Adipose tissue (tissue), 3 donors: ENCODE measurements around the gene MECR. TPM values are rescaled to one million over a fixed set of nuclear protein-coding genes. Genes with fewer than 3 reads are reported as not detected.
"Not testable (repeated sequence)": the region's sequence is repeated elsewhere in the genome, so short reads cannot be mapped to it uniquely, and the experiment has no call there.

Experiments
- H3K27ac ChIP-seq: one replicate; pipeline ENCODE4 v1.5.1; 2013; ENCODE audit warnings: low read depth, low read length
- WGBS, 3 donors: extraction: QIAGEN DNeasy Blood & Tissue Kit; methylation state at CpG; one replicate each; pipeline ENCODE4 v1.1.7; 2013; 5-methylcytosine and 5-hydroxymethylcytosine counted together
- polyA plus RNA-seq, 3 donors: library from polyadenylated mRNA; stranded (reverse); fragments of 200-250 nt; gene quantifications; one replicate each; pipeline ENCODE4 v1.2.3, GENCODE V29; 2013
- donor health status: healthy with polysubstance abuse.
- donor health status: Bipolar disorder and iron deficiency.
- donor health status: healthy.

Gene MECR
- polyA plus RNA-seq, 3 donors: 20.1 to 56.7 (median 32.3) TPM

DNA sequence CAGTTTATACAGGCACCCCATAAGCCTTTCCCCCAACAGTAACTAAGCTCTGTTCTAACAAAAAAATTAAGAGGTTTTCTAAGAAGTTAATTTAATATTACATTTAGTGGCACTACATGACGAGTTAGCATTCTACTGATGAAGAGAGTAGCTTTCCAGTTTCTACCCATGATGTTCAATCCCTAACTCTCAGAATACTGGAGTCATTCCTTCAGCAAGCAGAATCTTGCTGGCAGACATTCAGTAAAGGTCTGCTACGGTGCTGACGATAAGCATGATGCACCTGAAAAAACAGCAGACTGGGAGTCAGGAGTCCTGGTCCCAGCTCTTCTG is 73.5 kb downstream of the MECR start:
- 55 to 80% (median 77%) methylated on average over 3 of the region's 3 CpGs for WGBS, 3 donors
- H3K27ac ChIP-seq: no peak overlapping the region

DNA sequence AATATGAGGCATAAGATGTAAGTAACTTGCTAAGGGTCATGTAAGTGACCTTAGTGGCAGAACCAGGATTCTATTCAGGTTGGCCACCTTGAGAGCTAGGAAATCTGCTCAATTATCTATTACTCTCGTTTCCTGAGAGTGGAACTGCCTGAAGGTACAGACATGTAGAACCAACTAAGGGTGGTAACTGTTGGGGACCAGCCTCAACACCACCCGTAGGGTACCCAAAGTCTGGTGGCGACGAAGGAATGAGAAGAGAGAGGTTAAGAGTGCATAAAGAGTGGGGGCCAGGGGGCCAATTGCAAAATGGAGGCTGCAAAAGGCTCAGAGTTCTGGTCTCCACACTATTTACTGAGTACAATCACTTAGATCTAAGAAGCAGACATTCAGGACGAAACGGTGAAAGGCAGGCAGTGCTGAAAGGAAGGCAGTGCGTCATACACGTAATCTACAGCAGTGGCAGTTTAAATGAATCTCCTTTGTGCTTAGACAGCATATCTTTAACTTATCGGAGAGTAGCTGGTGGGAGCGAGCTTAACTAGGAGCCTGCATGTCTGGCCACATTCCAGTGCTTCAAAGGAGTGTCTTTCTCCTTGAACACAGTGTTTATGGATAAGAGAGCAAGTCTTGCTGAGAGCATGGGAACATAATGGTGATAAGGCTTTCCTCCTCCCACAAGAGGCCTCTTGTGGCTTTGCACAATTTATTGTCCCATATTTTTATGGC is 74.0 kb downstream of the MECR start:
- WGBS, 3 donors: 24 to 55% (median 48%) methylated on average over 10 of the region's 10 CpGs
- no peak overlapping the region for H3K27ac ChIP-seq

DNA sequence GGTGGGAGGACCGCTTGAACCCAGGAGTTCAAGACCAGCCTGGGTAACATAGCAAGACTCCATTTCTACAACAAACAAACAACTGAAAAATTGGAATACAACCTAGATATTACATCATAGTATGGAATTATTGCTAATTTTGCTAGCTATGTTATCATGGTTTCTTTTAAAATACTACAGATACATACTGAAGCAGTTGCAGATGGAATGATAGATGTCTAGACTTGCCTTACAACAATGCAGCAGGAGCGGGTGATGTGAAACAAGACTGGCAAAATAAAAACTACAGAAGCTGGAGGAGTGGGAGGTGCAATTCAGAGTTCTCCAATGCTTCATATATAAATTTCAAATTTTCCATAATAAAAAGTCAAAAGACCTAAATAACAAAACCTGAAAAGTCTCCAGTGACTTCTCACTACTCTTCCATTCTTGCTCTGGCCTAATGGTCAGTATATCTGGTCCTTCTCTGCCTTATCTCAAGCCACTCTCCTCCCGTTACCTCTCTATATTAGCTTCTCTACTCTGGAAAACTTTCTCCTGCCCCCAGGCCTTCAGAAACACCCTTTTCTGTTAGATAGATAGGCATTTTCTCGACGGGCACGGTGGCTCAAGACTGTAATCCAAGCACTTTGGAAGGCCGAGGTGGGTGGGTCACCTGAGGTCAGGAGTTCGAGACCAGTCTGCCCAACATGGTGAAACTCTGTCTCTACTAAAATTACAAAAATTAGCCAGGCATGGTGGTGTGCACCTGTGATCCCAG is 78.5 kb downstream of the MECR start:
- WGBS, 3 donors: 88 to 91% (median 91%) methylated on average over 8 of the region's 8 CpGs

DNA sequence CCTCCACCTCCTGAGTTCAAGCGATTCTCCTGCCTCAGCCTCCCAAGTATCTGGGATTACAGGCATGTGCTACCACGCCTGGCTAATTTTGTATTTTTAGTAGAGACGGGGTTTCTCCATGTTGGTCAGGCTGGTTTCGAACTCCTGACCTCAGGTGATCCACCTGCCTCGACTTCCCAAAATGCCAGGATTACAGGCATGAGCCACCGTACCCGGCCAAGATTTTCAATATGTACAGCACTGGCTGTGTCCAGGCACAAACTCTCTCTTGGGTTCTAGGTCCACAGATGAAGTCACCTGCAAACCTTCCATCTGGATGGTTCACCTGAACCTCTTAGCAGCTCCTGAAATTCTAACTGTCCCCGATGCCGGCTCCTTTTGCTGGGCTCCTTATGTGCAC is 80.4 kb downstream of the MECR start:
- WGBS, 3 donors: 97 to 100% (median 97%) methylated on average over 9 of the region's 9 CpGs
- H3K27ac ChIP-seq: not testable (repeated sequence)

More for the DNA sequence above, 78.5 kb downstream of the MECR start:
- no peak overlapping the region for H3K27ac ChIP-seq

DNA sequence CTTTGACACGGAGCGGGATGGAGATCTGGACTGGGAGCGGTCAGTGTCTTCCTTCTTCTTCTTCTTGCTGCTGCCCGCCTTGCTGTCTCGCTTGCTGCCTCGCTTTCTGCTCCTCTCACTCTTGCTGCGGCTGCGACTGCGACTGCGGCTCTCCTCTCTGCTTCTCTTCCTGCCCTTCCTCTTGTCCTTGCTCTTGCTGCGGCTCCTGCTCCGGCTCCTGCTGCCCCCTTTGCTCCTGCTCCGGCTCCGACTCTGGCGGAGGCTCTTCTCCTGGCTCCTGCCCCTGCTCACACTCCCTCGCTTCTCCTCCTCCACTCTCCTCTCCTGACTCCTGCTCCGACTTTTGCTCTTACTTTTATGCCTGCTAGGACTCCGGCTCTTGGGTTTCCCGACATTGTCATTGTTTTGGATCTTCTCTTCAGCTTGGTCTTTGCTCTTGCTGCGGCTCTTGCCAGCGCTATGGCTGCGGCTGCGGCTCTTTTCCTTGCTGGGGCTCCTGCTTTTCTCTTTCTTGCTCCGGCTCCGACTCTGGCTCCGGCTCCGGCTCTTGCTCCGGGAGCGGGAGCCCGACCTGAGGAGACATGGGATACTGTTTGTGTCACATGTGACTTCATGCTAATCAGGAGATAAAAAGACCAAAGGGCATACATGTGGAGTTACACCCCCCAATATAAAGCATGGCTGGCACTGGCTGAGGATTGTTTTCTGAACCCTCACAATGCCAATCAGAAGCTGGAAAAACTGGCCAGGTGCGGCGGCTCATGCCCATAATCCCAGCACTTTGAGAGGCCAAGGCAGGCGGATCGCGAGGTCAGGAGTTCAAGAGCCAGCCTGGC is 81.9 kb downstream of the MECR start:
- WGBS, 3 donors: 94 to 97% (median 95%) methylated on average over 34 to 35 of the region's 35 CpGs
- H3K27ac ChIP-seq: no peak overlapping the region

DNA sequence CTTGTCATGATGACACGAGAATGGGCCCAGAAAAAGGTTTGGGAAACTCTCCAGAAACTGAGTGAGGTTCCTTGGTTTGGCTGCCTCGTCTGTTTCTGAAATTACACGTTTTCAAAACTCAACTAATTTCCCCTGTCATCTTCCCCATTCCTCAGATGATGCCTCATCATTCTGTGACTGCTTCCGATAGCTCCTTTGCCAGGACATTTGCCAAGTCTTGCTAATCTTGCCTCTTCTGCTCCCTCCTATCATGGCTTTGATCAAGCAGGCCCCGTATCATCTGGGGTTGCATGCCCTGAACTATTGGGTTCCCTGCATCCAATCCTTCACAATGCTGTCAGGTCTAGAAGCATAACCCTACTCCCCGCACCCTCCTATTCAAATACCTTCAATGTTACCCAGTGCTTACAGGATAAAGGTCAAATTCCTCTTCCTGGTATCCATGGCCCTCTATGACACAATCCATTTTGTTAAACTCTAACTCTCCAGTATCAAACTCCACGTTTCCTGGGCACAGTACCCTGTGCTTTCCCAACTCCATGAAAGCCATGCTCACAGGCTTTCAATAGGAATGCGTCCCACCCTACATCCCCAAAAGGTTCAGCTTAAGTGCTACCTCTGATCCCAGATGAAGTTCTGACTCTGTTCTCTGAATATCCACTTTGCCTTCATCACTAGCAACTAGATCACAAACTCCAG is 84.8 kb downstream of the MECR start:
- no peak overlapping the region for H3K27ac ChIP-seq
- 66 to 68% (median 67%) methylated on average over 8 of the region's 8 CpGs for WGBS, 3 donors

DNA sequence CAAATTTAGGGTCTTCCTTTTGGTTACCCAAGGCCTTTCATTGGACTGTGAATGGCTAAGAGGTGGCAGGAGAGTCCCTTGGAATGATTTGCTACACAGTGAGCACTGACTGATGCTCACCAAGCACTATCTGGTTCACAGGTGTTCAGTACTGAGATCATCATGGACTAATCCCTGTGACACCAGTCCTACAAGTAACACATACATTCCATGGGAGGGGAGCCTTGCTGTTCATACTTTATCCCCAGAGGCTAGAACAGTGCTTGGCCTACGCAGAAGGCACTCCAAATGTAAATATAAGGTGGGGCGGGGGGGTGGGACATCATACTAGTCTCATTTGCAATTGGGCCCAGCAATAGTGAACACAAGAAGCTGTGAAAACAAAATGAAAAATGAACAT is 86.6 kb downstream of the MECR start:
- no peak overlapping the region for H3K27ac ChIP-seq
- 92 to 97% (median 96%) methylated on average over 2 of the region's 2 CpGs for WGBS, 3 donors

DNA sequence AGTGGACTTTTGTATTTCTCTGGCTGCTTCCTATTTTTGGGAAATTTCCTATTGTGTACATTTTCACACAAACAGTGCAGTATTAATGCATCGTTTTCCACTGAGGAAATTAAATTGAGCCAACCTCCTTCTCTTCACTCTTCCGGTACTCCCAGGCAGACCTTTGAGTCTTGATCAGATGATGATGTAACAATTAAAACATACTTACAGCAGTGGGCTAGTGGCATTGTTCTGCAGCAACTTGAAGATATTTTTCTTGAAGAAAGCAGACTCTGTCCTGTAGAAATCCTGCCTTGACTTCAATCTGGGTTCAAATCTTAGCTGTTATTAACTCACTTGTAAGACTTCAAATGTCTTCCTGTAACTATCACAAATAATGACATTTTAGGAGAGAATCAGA is 88.0 kb downstream of the MECR start:
- 73 to 85% (median 80%) methylated on average over 2 of the region's 2 CpGs for WGBS, 3 donors

More for the DNA sequence above, 88.0 kb downstream of the MECR start:
- no peak overlapping the region for H3K27ac ChIP-seq

Other genes with a start within 250 kb of the MECR start
- 10 to 100 TPM in 1 of 3 donors, 1 to 10 TPM in 2; 1.7 to 14.2 (median 7.1) TPM for gene TMEM200B, start 107.0 kb downstream of the MECR start, polyA plus RNA-seq
- 10 to 100 TPM; 37.1 to 84.2 (median 77.3) TPM for gene SRSF4, start 49.0 kb downstream of the MECR start, polyA plus RNA-seq
- 10 to 100 TPM in 1 of 3 donors, 1 to 10 TPM in 2; 8.1 to 15.9 (median 9.0) TPM for gene PTPRU, start 5.6 kb upstream of the MECR start, polyA plus RNA-seq